Left colon (tissue), 2 donors: ENCODE results near the gene PDE4D. TPM values are rescaled to one million over a fixed set of nuclear protein-coding genes. Genes with fewer than 3 reads are reported as not detected.
"Not testable (repeated sequence)": the region's sequence is repeated elsewhere in the genome, so short reads cannot be mapped to it uniquely, and the experiment has no call there.

Experiments
- ATAC-seq: fragments of 200-7000 bp; cut with Tn5 transposase; one replicate; pipeline ENCODE4 v1.9.1; 2020; ENCODE audit warnings: mild to moderate bottlenecking, moderate library complexity
- DNase-seq, 2 donors: peaks; one replicate each; pipeline ENCODE4 v3.0.0-alpha.2; 2020
- intact Hi-C, 2 donors: fragments of 100-400 bp; cut with DNase I in 1 of 2; cut with micrococcal nuclease in 1 of 2; formaldehyde crosslinking; loops; one replicate each; pipeline versions ENCODE4 v1.11.2 to v1.14.0; 2022; cut with DNase I, micrococcal nuclease
- total RNA-seq, 2 donors: library from RNA; stranded (reverse); fragmentation: NEBNext Ultra II Directional; extraction: Animal tissue kit (Norgen Biotek cat#: 25700); gene quantifications; one replicate each; pipeline ENCODE4 v1.2.1, GENCODE V29; 2021
- donor health status: DM: no; HTN: no; CAD: no.
- donor health status: DM: yes; HTN: yes; CAD: no.

The PDE4D gene
- total RNA-seq, 2 donors from 2014 or later: 50.6 to 67.8 TPM

GRCh38 chr5:59021286-59021673 is 872.2 kb downstream of the PDE4D start:
- intact Hi-C loops: no loop called here
- ATAC-seq (peak; percentile 86), DNase-seq (no peak)

- intact Hi-C loops: no loop called here
- DNase-seq (no peak), ATAC-seq (peak; percentile 93)
Measured at GRCh38 chr5:59020611-59021285, 872.8 kb downstream of the PDE4D start.

GRCh38 chr5:59019078-59019477 is 874.4 kb downstream of the PDE4D start:
- ATAC-seq (no peak), DNase-seq (no peak)
- intact Hi-C loops: no loop called here

- intact Hi-C loops: no loop called here
- DNase-seq (no peak), ATAC-seq (no peak)
Measured at GRCh38 chr5:59016925-59017324, 876.6 kb downstream of the PDE4D start.

GRCh38 chr5:59008816-59009473 is 884.6 kb downstream of the PDE4D start:
- DNase-seq (no peak), ATAC-seq (no peak)
- intact Hi-C loops: no loop called here

GRCh38 chr5:59007460-59008063 is 886.0 kb downstream of the PDE4D start:
- no peak for DNase-seq
- intact Hi-C loops: no loop called here
- ATAC-seq: no peak

GRCh38 chr5:59005934-59006701 is 887.4 kb downstream of the PDE4D start:
- DNase-seq (no peak), ATAC-seq (no peak)
- intact Hi-C loops: no loop called here

GRCh38 chr5:59003641-59004040 is 889.9 kb downstream of the PDE4D start:
- no peak for ATAC-seq
- no peak for DNase-seq
- intact Hi-C loops: loop anchor here in 1 of 2 donors (5.0 kb wide), 1 partner anchor 111 kb away; no protein-coding TSS in a partner anchor

GRCh38 chr5:59003124-59003523 is 890.4 kb downstream of the PDE4D start:
- DNase-seq: no peak
- intact Hi-C loops: loop anchor here in 1 of 2 donors (5.0 kb wide), 1 partner anchor 111 kb away; no protein-coding TSS in a partner anchor
- ATAC-seq: no peak

GRCh38 chr5:59002162-59002825 is 891.2 kb downstream of the PDE4D start:
- intact Hi-C loops: loop anchor here in 1 of 2 donors (5.0 kb wide), 1 partner anchor 110 kb away; no protein-coding TSS in a partner anchor
- DNase-seq (no peak), ATAC-seq (no peak)

- ATAC-seq (no peak), DNase-seq (no peak)
- intact Hi-C loops: loop anchor here in 1 of 2 donors (5.0 kb wide), 1 partner anchor 109 kb away; no protein-coding TSS in a partner anchor
Measured at GRCh38 chr5:59001716-59002115, 891.8 kb downstream of the PDE4D start.

GRCh38 chr5:59001154-59001553 is 892.4 kb downstream of the PDE4D start:
- ATAC-seq (no peak), DNase-seq (no peak)
- intact Hi-C loops: loop anchor here in 1 of 2 donors (5.0 kb wide), 1 partner anchor 109 kb away; no protein-coding TSS in a partner anchor

GRCh38 chr5:59000211-59000610 is 893.3 kb downstream of the PDE4D start:
- DNase-seq (no peak), ATAC-seq (no peak)
- intact Hi-C loops: loop anchor here in 1 of 2 donors (5.0 kb wide), 1 partner anchor 108 kb away; no protein-coding TSS in a partner anchor

GRCh38 chr5:58999804-59000203 is 893.7 kb downstream of the PDE4D start:
- intact Hi-C loops: loop anchor here in 1 of 2 donors (5.0 kb wide), 1 partner anchor 108 kb away; no protein-coding TSS in a partner anchor

GRCh38 chr5:58998544-58998943 is 895.0 kb downstream of the PDE4D start:
- ATAC-seq (no peak), DNase-seq (no peak)
- intact Hi-C loops: no loop called here

More at GRCh38 chr5:58999804-59000203, 893.7 kb downstream of the PDE4D start:
- no peak for ATAC-seq
- DNase-seq: no peak

- intact Hi-C loops, DNase-seq, ATAC-seq: not testable (repeated sequence)
Measured at GRCh38 chr5:58995779-58996178, 897.7 kb downstream of the PDE4D start.

- intact Hi-C loops: no loop called here
- ATAC-seq (no peak), DNase-seq (no peak)
Measured at GRCh38 chr5:58993461-58993860, 900.1 kb downstream of the PDE4D start.

GRCh38 chr5:58988938-58989337 is 904.6 kb downstream of the PDE4D start:
- DNase-seq: no peak
- intact Hi-C loops: no loop called here
- ATAC-seq: no peak
